HG03520 (cell line): ENCODE data around the gene PMEL.
"Not testable (repeated sequence)": the region's sequence is repeated elsewhere in the genome, so short reads cannot be mapped to it uniquely, and the experiment has no call there.

Source experiments
- ATAC-seq: cut with Tn5 transposase; IDR thresholded peaks from one replicate; pipeline ENCODE4 v1.9.1; 2021; ENCODE audit warnings: mild to moderate bottlenecking, moderate library complexity; ENCODE audit not compliant: unreplicated experiment

The PMEL gene

GRCh38 chr12:55965941-55966407 lies at the start of gene PMEL:
TSS of gene PMEL (minus strand) at chr12:55966042. CDS start at chr12:55966011, 31 bp downstream.
- ATAC-seq = no peak

- no peak for ATAC-seq
Measured at GRCh38 chr12:56014205-56014604, 48.4 kb upstream of the PMEL start.

- no peak for ATAC-seq
Measured at GRCh38 chr12:56013482-56013881, 47.6 kb upstream of the PMEL start.

GRCh38 chr12:56011509-56012090 lies 45.8 kb upstream of the PMEL start:
- no peak for ATAC-seq

GRCh38 chr12:56010111-56010570 lies 44.3 kb upstream of the PMEL start:
- no peak for ATAC-seq

GRCh38 chr12:56007564-56008559 lies 42.0 kb upstream of the PMEL start:
- peak; percentile 42 for ATAC-seq

- no peak for ATAC-seq
Measured at GRCh38 chr12:56004211-56004610, 38.4 kb upstream of the PMEL start.

GRCh38 chr12:56003376-56003775 lies 37.5 kb upstream of the PMEL start:
- ATAC-seq = not testable (repeated sequence)

- no peak for ATAC-seq
Measured at GRCh38 chr12:56001487-56002100, 35.8 kb upstream of the PMEL start.

GRCh38 chr12:55999999-56000540 lies 34.2 kb upstream of the PMEL start:
- ATAC-seq = not testable (repeated sequence)

- ATAC-seq = not testable (repeated sequence)
Measured at GRCh38 chr12:55999522-55999921, 33.7 kb upstream of the PMEL start.

- ATAC-seq = peak; percentile 4
Measured at GRCh38 chr12:55997535-55997859, 31.7 kb upstream of the PMEL start.

GRCh38 chr12:55996715-55997534 lies 31.1 kb upstream of the PMEL start, which contains the start of gene SUOX:
TSS of gene SUOX (plus strand) at chr12:55997276. CDS start at chr12:56002222, 4,946 bp downstream.
- peak; percentile 99 for ATAC-seq

- ATAC-seq = no peak
Measured at GRCh38 chr12:55996201-55996714, 30.4 kb upstream of the PMEL start.

- no peak for ATAC-seq
Measured at GRCh38 chr12:55995366-55995765, 29.5 kb upstream of the PMEL start.

GRCh38 chr12:55993230-55993853 lies 27.5 kb upstream of the PMEL start:
- no peak for ATAC-seq

- no peak for ATAC-seq
Measured at GRCh38 chr12:55991110-55991509, 25.3 kb upstream of the PMEL start.

- not testable (repeated sequence) for ATAC-seq
Measured at GRCh38 chr12:55985976-55986375, 20.1 kb upstream of the PMEL start.

- ATAC-seq = no peak
Measured at GRCh38 chr12:55985341-55985740, 19.5 kb upstream of the PMEL start.

GRCh38 chr12:55984861-55985260 lies 19.0 kb upstream of the PMEL start:
- no peak for ATAC-seq
